ENCODE results near the gene NEU2. TPM values are rescaled to one million over a fixed set of nuclear protein-coding genes. Genes with fewer than 3 reads are reported as not detected.

The NEU2 gene
- total and polyA plus RNA-seq, 9 of the 15 experiments (the other 6 are each of a cell fraction or from before 2014, with no cell fraction given): not detected

- no peaks in the 10 kb centered on the region for H3K9me1 ChIP-seq (ENCODE audit: control insufficient read depth, insufficient read depth, low read length)
- H3K4me3 ChIP-seq: no peak overlapping the region
- ATAC-seq (no peak), DNase-seq (ENCODE audit: extremely low read depth in 1 of 4, low spot score in 3 of 4) (no peak), FAIRE-seq (no peak)
- no peaks in the 10 kb centered on the region; the same call in 1 of the 2 replicates for H3K9me3 ChIP-seq (replicated peaks; ENCODE audit: control insufficient read depth, insufficient read depth, low read depth, low read length)
- H3K4me2 ChIP-seq (ENCODE audit: insufficient read depth, low read length): no peak overlapping the region
- no peaks in the 10 kb centered on the region for H3K79me2 ChIP-seq (ENCODE audit: control insufficient read depth, insufficient read depth, low read length)
- TF ChIP-seq MAX (CRISPR knock-in tag; IDR thresholded peaks at IDR 0.05): peak; percentile 50; the same call in 1 of the 2 replicates
- no peak for TF ChIP-seq ARID3B (CRISPR knock-in tag; IDR thresholded peaks at IDR 0.05; ENCODE audit: borderline replicate concordance)
- TF ChIP-seq IRF2 (CRISPR knock-in tag; IDR thresholded peaks at IDR 0.05): 0 out of 2 replicates have a peak, but pooled peaks have one; percentile 11
- TF ChIP-seq PHF20 (IDR thresholded peaks at IDR 0.05; ENCODE audit: partially characterized antibody): peak; percentile 31
- peaks cover 3 to 36% of the 10 kb centered on the region in 2 experiments; a peak in 3 of 5 replicates for H3K27me3 ChIP-seq (ENCODE audit: control insufficient read depth in 2 of 2, insufficient read depth in 2 of 2, low read length in 2 of 2)
- WGBS (ENCODE audit: insufficient coverage, low coverage, missing lambda C conversion rate): 45% methylated on average over 22 of the region's 23 CpGs
- intact Hi-C loops (cut with micrococcal nuclease) (no loop called here), in situ Hi-C loops (cut with MboI) (no loop called here)
- H3K36me3 ChIP-seq (ENCODE audit: control insufficient read depth, insufficient read depth, low read length): no peaks in the 10 kb centered on the region
- H2AFZ ChIP-seq (ENCODE audit: low read depth, low read length): no peak overlapping the region
- H3K9ac ChIP-seq (ENCODE audit: insufficient read depth in 1 of 2, low read depth in 2 of 2, low read length in 2 of 2): no peak overlapping the region
- CTCF ChIA-PET (ENCODE audit: low intra/inter-chr PET ratio): no interaction called here
- H3K4me1 ChIP-seq (replicated peaks in 1 of 2; ENCODE audit: control insufficient read depth in 2 of 2, insufficient read depth in 2 of 2, low read length in 2 of 2): peaks cover 0 to 9% of the 10 kb centered on the region in 2 experiments; a peak in 2 of 5 replicates
- H3K27ac ChIP-seq (ENCODE audit: extremely low read depth, low read depth, low read length): no peak overlapping the region
- no peaks in the 10 kb centered on the region for H4K20me1 ChIP-seq (replicated peaks; ENCODE audit: control insufficient read depth, insufficient read depth, low read length)
- BruUV-seq (replicated peaks): no TSS peak
- POLR2A ChIA-PET: no interaction called here
Observed at GRCh38 chr2:233035426-233036161, 3.1 kb downstream of the NEU2 start.
